Neural progenitor cell (in vitro differentiated cells): ENCODE results near the gene ZNF552.

Experiments used
- EZH2phosphoT487 ChIP-seq: fragments of 200-600 bp; sonication (generic); IDR thresholded peaks from 2 replicates; pipeline ENCODE4 v1.6.1; 2017; ENCODE audit warnings: antibody characterized with exemption
- TF ChIP-seq, protein P1 (sequence below): fragments of 200-600 bp; sonication (generic); IDR thresholded peaks from 2 replicates; pipeline ENCODE4 v1.5.1; 2017; ENCODE audit warnings: antibody characterized with exemption, mild to moderate bottlenecking

- TF ChIP-seq EZH2phosphoT487 = no peak
- TF ChIP-seq, protein P1, sequence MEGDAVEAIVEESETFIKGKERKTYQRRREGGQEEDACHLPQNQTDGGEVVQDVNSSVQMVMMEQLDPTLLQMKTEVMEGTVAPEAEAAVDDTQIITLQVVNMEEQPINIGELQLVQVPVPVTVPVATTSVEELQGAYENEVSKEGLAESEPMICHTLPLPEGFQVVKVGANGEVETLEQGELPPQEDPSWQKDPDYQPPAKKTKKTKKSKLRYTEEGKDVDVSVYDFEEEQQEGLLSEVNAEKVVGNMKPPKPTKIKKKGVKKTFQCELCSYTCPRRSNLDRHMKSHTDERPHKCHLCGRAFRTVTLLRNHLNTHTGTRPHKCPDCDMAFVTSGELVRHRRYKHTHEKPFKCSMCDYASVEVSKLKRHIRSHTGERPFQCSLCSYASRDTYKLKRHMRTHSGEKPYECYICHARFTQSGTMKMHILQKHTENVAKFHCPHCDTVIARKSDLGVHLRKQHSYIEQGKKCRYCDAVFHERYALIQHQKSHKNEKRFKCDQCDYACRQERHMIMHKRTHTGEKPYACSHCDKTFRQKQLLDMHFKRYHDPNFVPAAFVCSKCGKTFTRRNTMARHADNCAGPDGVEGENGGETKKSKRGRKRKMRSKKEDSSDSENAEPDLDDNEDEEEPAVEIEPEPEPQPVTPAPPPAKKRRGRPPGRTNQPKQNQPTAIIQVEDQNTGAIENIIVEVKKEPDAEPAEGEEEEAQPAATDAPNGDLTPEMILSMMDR = no peak
Measured at GRCh38 chr19:57769345-57770131, 45.2 kb downstream of the ZNF552 start, which contains the start of gene ZNF586.
